NCI-H2196 treated with DMSO at 0.1 percent for 48 hours (cell line): Measurements from ENCODE around the gene CAND2.
"Not testable (repeated sequence)": the region's sequence is repeated elsewhere in the genome, so short reads cannot be mapped to it uniquely, and the experiment has no call there.

Experiments used
- DNase-seq: peaks from one replicate; lab custom pipeline; 2025; ENCODE audit not compliant: unreplicated experiment; lab: John Stamatoyannopoulos, UW

The CAND2 gene

DNA sequence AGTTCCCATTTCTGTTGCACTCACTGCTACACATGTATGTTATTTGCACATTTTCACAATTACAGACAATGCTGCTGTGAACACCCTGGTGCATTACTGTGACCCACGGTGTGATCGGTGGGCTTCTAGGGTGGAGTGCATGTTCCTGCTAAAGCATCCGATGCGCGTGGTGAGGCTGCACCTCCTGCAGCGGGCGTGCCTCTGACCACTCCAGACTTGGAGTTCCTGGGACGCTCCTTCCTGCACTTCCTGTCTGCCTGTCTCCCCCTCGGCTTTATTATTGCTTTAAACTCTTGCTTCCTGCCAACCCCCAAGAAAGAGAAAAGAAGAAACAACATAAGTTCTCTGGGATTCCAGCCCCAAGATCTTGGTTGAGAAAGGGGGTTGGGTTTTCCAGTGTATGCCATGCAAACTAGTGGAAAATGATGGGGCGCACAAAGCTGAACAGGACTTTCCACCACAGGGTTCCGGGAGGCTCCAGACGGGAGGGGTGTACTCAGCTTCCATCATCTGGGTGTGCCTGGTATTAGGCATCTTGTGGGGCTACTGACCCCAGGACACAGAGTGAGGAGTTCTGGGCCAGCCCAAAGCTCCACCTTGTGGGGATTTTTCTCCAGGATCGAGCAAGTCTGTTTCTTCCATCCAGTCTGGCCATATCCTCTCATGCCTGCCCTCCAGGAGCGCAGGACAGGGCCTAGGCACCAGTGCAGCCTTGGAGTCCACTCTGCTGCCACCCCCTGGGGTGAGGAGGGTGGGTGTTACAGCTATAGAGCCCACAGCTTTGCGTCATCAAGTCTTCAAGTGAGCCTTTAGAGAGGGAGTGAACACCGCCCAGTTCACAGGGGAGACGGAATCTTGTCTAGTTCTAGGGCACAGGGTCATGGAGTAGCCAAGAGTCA is 33.7 kb downstream of the CAND2 start:
- DNase-seq = no peak

DNA sequence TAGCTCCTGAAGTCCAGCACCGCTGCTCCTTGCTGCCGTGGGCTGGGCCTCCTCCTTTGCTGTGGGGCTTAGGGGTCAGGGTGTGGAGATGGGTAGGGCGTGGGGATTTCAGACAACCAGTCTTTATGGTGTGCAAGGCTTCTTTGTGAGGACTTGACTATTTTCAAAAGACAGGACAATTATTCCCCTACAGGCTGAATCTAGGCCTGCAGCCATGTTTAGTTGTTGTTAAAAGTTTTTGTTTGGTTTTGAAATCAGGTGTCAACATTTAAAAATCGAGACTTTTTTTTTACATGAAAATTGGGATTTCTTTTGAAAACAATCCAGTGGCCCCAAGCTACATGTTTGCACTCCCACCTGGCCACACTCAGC is 34.3 kb downstream of the CAND2 start:
- DNase-seq = no peak

DNA sequence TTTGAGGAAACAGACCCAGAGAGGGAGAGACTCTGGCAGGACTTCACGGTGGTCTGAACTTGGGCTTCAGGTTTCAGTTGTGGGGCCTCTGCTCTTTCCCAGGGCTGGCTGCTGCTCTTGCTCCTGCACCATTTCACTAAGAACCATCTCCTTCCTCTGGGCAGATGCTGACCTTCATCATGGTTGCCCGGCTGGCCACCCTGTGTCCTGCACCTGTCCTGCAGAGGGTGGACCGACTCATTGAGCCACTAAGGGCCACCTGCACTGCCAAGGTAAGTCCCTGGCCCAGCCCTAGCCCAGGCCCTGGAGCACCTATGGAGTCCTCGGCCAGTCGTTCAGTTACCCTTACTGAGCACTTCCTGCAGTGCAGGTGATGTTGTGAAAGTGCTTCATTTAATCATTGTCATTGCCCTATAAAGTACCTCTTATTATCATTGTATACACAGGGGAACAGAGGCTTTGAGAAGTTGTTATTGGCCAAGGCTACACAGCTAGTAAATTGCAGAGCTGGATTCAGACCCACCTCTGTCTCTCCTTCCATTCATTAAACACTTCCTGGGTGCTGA is 34.9 kb downstream of the CAND2 start:
- DNase-seq = no peak

DNA sequence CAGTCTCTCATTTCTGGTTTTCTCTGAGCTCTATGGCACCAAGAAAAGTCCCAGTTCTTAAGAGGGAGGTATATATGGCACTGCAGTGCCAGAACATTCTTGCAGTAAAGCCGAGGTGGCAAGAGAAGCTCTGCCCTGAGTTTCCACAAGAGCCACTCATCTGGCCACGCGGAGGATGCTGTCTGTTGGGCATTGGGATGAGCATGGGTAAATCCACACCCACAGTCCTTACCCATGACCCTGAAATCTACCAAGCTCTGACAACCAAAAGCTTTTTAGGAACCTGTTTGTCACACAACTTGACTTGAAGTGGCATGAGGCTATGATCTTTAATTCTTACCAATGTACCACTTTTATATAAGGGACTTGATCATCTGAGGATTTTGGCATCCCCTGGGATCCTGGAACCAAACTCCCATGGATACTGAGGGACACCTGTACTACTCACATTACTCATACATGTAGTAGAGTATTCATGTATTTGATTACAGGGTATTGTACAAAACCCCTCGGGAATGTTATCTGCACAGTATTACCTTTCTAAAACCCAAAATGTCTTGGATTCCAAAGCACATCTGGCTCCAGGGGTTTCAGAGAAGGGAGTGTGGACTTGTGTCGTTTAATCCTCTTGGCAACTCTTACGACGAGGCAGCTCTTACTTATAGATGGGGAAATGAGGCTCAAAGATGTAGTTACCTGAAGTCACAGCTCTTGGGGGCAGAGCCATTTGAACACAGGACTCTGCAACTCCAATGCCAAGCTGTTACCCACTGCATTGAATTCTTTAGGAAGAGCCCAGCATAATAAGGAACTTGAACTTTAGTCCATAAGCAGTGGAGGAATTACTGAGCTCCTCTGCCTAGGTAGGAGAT is 36.1 kb downstream of the CAND2 start:
- DNase-seq = no peak

DNA sequence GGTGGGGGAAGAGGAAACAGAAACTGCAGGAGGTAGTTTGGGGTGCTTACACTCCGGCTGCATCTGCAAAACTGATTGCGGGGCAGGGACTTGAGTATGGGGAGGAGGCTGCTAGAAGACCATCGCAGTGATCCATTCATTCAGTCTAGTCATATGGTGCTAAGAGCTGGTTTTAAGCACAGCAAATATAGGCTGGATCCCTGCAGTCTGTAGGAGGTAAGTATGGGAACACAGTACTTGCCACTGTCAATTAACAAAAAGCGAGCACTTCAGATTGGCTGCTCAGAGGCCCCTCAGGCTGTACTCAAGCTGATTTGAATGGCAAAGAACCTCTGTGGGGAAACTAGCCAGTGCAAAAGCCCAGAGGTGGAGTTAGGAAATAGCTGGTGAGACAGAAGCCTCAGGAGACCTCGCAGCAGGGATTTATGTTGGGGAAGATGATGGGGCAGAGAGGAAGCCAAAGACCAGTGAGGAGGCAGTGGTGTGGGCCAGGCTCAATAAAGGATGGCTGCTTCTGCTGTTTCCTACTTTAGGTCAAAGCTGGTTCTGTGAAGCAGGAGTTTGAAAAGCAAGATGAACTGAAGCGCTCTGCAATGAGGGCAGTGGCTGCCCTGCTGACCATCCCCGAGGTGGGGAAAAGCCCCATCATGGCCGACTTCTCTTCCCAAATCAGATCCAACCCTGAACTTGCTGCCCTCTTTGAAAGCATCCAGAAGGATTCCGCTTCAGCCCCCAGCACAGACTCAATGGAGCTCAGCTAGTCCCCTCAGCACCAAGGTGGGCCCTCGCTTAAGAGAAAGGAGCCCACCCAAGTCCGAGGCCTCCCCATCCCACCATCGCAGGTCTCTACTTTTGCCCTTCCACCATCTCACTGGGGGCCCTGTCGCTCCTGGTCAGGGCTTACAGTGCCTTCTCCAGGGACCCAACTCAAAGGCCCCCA is 37.0 kb downstream of the CAND2 start:
- no peak for DNase-seq

DNA sequence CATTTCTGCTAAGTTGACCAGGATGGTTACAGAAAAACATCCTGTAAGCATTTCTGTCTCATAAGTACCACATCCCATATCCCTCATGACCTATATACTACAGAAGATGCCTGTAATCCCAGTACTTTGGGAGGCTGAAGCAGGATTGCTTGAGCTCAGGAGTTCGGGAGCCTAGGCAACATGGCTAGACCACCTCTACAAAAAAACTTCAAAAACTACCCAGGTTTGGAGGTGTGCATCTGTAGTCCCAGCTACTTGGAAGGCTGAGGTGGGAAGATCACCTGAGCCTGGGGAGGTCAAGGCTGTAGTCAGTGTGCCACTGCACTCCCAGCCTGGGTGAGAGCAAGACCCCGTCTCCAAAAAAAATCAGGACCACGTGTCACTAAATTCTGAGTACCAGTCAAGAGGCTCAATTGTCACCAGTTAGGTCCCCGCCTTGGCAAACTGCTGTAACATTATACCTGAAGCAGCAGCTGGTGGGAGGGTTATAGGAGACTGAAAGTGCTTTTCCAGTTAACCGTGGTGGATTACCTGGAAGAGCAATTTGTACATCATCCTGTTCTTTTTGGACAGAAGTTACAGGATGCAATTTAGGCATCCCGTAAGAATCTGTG is 38.7 kb downstream of the CAND2 start:
- DNase-seq = no peak

DNA sequence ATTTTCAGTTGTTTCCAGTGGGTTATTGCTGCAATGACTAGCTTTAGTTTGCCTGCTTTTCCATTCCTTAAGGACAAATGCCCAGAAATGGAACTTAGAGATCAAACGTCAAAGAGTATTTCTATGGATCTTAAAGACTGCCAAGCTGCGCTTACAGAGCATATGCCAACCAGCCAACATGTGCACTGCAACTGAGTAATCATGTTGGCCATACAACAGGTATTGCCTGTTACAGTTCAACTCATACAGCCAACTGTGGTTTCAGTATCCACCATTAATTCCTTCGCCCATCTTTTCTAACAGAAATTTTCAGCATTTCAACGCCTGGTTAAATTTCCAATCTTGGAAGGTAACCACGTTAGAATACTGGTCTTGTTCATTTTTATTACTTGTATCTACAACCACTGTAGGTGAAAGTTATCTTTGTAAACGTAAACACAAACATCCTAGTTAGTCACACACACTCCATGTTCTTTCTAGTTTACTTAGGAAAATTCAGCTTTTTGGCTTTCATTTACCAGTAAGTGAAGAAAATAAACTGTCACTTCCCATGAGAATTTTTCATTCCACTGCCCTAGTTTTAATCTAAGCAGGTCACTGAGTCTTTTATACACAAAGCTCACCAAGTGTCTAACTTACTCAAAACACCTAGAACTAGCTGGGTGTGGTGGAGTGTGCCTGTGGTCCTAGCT is 41.0 kb downstream of the CAND2 start:
- DNase-seq = no peak

DNA sequence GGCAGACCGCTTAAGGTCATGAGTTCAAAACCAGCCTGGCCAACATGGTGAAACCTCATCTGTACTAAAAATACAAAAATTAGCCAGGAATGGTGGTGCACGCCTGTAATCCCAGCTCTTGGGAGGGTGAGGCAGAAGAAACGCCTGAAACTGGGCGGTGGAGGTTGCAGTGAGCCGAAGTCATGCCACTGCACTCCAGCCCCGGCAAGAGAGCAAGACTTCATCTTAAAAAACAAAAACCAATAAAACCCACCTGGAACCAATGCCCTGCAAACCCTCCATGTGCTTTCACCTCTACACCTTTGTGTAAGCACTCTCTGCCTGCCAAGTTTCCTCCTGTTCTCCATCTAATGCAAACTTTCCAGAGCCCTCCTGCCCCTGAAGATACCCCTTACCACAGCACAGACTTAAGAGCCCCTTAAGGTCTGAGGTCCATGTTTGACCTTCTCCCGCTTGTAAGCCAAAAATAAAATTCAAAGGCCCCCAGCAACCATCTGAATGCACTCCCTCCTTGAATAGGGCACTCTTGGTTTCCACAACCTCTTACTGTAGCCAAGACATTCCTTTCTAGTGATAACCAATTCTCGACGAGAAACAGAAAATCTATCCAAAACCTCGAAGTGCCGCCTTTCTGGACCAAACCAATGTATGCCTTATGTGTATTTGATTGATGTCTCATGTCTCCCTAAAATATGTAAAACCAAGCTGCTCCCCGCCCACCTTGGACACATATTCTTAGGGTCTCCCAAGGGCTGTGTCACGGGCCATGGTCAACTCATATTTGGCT is 41.9 kb downstream of the CAND2 start:
- DNase-seq = no peak

DNA sequence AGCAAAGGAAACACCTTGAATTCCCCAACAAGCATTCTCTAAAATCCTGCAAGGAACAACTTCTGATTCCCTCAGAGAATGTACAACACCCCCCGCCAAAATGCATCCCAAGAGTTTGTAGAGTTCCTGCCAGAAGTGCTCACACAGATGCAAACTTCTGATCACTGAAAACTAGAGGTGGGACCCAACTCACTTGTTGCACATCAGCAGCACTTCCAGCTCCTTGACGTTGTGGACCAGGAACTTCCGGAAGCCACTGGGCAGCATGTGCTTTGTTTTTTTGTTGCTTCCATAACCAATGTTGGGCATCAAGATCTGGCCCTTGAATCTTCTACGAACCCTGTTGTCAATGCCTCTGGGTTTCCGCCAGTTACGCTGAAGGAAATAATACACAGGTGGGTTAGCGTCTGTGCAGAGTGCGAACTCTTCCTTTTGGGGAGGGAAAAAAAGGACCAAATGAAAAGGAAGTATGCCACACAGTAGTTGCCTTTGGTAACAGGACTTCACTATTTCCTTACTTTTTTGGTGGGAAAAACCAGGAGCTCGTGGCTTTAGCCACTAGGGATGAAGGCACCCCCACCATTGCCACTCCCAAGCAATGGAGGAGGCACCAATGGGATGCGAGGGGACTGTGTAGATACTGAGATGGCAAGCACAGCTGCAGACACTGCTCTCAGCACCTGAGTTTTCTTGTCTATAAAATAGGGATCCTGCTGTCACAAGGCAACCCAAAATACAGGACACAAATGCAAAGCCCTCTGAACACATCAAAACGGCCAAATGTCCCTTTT is 42.9 kb downstream of the CAND2 start:
- DNase-seq = no peak

DNA sequence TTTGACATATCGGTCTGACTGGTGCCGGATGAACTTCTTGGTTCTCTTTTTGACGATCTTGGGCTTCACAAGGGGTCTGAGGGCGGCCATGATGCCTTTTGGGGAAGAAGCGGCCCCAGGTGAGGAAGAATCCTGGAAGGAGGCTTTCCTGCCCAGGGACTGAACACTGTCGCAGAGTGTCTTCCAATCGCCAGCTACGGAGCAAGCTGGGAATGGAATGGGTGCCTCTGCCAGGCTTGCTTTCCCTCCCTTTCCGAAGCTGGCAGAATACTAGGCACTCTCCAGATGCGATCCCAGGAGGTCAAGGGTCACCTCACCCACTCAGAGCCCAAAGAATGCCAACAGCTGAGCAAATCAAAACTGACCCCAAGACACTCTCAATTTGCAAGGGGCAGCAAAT is 43.7 kb downstream of the CAND2 start:
- DNase-seq = not testable (repeated sequence)

DNA sequence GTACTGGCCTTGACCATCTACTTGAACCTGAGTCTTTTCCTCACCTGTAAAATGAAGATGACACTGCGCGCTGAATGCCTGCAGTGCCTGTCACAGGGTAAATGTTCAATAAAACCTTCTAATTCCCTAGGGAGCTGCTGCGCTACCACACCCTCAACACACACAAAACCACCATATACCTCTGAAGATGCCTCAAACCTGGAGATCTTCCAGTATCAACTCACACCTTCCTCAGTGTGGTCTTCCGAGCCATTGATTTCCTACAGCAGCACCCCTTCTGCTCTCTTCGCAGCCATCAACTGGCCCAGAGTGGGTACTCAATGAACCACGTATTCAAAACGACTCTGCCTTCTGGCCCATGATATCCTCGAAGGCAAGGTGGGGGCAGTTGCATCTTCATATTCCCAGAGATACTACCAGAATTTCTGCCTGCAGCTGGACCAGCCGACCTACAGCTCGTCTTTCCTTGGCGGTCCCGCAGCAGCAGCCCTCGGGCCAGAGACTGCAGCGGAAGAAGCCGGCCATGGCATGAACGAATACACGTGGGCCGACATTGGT is 44.2 kb downstream of the CAND2 start:
- DNase-seq = no peak

DNA sequence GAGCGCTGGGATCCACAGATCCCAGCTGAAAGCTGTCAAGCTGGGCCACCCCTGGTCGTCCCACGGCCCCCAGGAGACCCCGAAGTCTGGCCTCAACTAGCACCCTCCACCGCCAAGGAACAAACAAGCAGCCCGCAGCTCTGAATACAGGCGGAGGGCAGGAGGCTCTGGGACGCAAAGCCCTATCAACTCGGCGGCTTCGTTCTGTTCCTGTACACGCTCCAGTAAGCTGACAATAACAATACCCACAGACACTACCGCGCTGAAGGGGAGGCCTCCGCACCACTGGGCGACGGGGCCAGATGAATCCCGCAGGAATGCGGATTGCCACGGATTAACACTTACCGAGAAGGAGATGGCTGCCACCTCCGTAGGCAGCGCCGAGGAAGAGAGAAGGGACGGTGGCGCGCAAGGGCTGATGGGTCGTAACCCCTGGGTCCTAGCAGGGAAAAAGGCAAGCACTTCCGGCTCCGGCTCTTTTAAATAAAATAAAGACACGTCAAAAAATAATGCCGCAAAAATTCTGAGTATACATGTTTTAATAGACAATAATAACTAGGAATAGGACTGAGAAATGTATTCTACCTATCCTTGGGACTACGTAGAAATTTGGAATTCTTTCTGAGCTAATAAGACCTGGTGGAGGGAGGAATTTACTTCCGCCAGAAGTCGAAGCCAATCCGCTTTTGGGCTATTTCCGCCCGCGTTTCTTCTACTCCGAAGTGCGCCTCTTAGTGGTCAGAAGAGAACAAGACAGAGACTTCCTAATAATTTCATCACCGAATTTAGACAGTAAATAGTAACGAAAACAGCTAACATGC is 44.9 kb downstream of the CAND2 start, which contains the start of gene RPL32:
Gene RPL32, minus strand, starts transcription at position 417 of the 821 bp plus-strand sequence. CDS start 1,328 bp downstream, outside the sequence.
- peak; percentile 85 for DNase-seq

DNA sequence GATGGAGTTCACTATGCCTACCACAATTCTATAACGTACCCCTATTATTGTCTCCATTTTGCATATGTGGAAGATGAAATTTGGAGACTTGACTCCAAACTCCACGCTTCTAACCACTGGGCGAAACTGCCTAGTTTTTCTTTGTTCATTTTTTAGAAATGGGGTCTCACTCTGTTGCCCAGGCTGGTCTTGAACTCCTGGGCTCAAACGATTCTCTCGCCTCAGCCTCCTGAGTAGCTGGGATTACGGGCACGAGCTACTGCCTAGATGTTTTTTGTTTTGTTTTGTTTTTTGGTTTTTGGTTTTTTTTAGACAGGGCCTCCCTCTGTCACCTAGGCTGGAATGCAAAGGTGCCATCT is 45.5 kb downstream of the CAND2 start:
- no peak for DNase-seq

DNA sequence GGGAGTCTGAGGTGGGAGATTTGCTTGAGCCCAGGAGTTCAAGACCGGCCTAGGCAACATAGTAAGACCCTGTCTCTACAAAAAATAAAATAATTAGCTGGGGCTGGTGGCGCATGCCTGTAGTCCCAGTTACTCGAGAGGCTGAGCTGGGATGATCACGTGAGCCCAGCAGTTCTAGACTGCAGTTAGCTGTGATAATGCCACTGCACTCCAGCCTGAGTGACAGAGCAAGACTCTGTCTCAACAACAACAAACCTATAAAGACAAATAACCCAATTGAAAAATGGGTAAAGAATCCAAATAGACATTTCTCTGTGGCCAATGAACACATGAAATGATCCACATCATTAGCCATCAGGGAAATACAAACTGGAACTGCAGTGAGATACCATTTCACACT is 46.0 kb downstream of the CAND2 start:
- DNase-seq = no peak

DNA sequence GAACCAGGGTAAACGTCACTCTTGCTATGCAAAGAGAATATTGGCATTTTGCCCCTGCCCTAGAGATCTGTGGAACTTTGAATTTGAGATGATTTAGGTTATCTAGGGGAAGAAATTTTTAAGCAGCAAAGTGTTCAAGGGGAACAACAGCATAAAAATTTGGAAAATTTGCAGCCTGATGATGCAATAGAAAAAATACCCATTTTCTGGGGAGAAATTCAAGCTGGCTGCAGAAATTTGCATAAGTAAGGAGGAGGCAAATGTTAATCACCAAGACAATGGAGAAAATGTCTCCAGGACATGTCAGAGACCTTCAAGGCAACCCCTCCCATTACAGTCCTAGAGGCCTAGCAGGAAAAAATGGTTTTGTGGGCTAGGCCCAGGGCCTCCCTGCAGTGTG is 49.3 kb downstream of the CAND2 start:
- DNase-seq = no peak

DNA sequence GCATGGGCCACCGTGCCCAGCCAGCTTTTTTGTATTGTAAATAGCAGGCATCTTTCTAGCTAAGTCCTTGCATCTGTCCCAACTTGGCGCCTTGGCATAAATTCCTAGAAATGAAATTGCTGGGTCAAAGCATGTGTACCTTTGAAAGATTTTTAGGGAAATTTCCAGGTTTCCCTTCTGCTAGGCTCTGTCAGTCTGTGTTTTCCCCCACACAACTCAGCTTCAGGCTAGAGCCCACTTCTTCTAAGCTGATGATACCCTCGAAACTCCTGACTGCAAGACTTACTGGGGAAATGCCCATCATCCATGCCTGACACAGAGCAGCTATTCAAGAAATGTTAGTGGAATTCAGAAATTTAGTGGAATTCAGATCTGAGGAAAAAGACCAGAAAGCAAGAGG is 55.7 kb downstream of the CAND2 start:
- DNase-seq = no peak

DNA sequence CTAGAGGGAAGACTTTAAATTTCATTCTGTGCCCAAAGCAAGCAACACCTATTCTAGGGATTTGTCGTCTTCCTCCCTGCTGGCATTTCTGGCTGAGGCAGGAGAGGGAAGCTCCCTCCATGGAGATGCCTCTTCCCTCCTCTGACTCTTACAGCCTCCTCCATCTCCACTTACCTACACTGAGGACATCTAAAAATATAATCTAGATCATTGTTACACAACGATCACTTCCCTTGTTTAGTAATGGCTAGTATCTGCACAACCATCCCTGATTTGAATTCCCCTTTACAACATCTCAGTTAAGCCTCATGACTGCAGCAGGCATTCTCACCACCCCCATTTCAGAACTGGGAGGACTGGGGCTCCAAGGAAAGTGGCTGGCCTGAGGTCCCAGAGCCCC is 57.4 kb downstream of the CAND2 start:
- DNase-seq = not testable (repeated sequence)
